ENCODE measurements around the gene RUFY1.
A peak's percentile ranks its signal among the peaks of the same experiment; 100 is the strongest.

Gene RUFY1

DNA sequence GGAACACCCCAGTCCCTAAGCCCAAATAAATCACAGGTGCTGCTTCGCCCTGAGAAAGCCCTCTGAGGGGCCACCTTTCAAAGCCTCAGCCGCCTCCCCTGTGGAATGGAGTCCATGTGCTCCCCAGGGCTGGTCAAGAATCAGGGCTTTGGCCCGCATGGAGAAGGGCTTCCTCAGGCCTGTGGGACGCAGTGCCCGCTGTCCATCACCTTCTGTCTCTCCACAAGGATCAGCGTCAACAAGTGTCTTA is 56.5 kb downstream of the RUFY1 start:
- no peaks in the 10 kb centered on the region for H3K9me3 ChIP-seq
- no peak overlapping the region for H3K4me3 ChIP-seq (ENCODE audit: low read depth, low read length)
- no peak for DNase-seq
- H3K36me3 ChIP-seq: peaks cover 67% of the 10 kb centered on the region
- TF ChIP-seq, protein P1, sequence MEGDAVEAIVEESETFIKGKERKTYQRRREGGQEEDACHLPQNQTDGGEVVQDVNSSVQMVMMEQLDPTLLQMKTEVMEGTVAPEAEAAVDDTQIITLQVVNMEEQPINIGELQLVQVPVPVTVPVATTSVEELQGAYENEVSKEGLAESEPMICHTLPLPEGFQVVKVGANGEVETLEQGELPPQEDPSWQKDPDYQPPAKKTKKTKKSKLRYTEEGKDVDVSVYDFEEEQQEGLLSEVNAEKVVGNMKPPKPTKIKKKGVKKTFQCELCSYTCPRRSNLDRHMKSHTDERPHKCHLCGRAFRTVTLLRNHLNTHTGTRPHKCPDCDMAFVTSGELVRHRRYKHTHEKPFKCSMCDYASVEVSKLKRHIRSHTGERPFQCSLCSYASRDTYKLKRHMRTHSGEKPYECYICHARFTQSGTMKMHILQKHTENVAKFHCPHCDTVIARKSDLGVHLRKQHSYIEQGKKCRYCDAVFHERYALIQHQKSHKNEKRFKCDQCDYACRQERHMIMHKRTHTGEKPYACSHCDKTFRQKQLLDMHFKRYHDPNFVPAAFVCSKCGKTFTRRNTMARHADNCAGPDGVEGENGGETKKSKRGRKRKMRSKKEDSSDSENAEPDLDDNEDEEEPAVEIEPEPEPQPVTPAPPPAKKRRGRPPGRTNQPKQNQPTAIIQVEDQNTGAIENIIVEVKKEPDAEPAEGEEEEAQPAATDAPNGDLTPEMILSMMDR (IDR thresholded peaks at IDR 0.05; ENCODE audit: low read depth, low read length): no peak
- no peaks in the 10 kb centered on the region for H3K4me1 ChIP-seq
- no peaks in the 10 kb centered on the region; the same call in 1 of the 2 replicates for H3K27me3 ChIP-seq

DNA sequence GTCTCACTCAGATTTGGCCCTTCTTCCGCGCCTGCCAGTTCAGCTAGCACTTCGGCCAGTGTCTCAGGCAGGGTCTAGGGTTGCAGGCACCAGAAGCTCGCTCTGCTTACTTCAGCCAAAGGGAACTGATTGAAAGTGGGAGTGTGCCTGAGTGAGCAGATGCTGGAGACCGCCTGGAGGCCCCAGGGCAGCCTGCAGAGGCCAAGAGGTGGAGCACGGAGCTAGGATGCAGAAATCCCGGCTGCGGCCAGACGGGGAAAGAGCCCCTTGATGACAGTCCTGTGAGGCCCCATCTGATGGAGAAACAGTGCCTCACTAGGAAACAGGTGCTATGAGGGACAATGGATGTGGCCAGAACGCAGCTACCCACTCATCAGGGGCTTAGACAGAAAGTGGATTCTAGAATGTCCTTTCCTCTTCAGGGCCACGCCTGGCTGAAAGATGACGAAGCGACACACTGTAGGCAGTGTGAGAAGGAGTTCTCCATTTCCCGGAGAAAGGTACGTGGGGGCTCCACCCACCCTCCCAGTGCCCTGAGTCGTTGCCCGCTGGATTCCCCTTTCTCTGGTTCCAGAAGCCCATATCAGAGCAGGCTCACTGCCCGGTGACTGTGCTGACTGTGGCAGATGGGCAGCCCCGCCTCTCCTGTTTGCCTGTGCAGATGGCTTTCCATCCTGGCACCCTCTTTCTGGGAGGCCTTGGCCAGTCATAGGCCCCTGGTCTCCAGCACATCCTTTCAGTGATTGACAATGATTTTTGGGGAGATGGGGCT is 57.0 kb downstream of the RUFY1 start:
- Histone ChIP-seq H3K36me3 (peaks cover 66% of the 10 kb centered on the region), H3K4me1 (no peaks in the 10 kb centered on the region), H3K9me3 (no peaks in the 10 kb centered on the region), H3K4me3 (ENCODE audit: low read depth, low read length) (no peak overlapping the region), H3K27me3 (no peaks in the 10 kb centered on the region; the same call in 1 of the 2 replicates)
- peak; percentile 43 for DNase-seq
- TF ChIP-seq, protein P1 (IDR thresholded peaks at IDR 0.05; ENCODE audit: low read depth, low read length): no peak

DNA sequence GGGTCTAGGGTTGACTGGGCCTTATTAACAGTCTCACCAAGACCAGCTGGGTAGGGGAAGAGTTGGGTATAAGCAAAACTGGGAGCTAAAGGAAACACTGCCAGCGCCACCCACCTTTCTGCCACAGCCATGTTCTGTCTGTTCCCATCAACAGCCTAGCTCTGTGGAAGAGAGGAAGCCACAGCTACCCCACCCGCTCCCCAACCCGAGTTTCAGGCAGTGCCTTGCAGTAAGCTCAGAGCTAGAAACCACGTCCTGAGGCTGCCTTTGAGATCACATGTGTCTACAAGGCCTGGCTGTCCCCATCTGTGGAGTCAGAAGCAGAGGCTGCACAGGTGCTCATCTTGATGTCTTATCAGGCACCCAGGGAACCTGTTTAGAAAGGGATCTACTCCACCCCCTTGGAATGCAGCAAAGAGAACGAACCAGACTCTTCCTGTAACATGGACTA is 57.8 kb downstream of the RUFY1 start:
- DNase-seq: no peak
- Histone ChIP-seq H3K4me1 (no peaks in the 10 kb centered on the region), H3K4me3 (ENCODE audit: low read depth, low read length) (no peak overlapping the region), H3K36me3 (peaks cover 68% of the 10 kb centered on the region), H3K27me3 (no peaks in the 10 kb centered on the region; the same call in 1 of the 2 replicates), H3K9me3 (no peaks in the 10 kb centered on the region)
- TF ChIP-seq, protein P1 (IDR thresholded peaks at IDR 0.05; ENCODE audit: low read depth, low read length): no peak

DNA sequence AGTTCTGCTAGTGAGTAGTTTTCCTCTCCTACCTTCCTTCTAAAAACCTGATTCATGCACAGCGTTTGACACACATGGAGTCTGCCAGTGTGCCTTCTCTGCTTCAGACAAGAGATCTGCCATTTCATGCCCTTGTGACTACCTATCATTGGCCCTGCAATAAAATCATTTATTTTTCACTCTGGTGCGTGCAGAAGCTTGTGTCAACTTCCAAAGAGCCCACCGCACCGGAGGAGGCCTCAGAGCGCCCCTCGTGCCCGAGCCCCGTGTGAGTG is 59.4 kb downstream of the RUFY1 start:
- TF ChIP-seq, protein P1 (IDR thresholded peaks at IDR 0.05; ENCODE audit: low read depth, low read length): no peak
- Histone ChIP-seq H3K4me3 (ENCODE audit: low read depth, low read length) (no peak overlapping the region), H3K9me3 (no peaks in the 10 kb centered on the region), H3K4me1 (no peaks in the 10 kb centered on the region), H3K36me3 (peaks cover 80% of the 10 kb centered on the region), H3K27me3 (no peaks in the 10 kb centered on the region; the same call in 1 of the 2 replicates)
- DNase-seq: no peak

DNA sequence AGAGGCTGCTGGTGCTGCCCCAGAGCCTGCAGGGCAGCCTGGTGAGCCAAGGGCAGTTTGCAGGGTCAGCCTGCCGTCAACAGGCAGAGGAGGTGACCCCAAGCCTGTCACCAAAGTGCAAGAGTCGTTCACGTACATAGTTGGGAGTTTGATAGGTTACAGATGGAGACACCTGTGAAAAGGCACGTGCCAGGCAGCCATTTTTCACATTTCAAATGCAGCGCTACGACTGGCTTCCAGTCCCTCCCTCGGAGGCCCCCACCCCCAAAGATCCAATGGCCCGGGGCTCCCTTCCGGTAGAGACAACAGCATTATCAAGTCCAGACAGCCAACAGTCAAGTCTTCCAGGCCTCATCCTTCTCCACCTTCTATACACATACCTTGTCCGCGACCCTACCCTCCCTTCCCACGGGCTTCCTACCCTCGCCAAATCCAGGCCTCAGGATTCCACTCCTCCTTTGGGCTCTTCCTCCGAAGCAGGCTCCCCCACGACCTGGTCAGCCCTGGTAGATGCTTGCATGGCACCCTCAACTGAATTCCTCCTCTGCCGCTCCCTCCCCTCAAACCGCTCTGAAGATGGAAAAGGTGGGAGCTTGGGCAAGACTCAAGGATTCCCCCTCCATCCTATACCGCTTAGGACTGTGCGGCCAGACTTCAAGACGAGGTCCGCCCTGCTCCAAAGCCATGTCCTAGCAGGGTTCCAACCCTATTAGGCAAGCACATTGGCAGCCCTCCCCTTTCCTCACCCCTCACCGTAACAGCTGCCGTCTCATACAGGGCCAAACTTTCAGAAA is 60.0 kb downstream of the RUFY1 start:
- TF ChIP-seq, protein P1 (IDR thresholded peaks at IDR 0.05; ENCODE audit: low read depth, low read length): no peak
- DNase-seq: no peak
- peaks cover 85% of the 10 kb centered on the region for H3K36me3 ChIP-seq

DNA sequence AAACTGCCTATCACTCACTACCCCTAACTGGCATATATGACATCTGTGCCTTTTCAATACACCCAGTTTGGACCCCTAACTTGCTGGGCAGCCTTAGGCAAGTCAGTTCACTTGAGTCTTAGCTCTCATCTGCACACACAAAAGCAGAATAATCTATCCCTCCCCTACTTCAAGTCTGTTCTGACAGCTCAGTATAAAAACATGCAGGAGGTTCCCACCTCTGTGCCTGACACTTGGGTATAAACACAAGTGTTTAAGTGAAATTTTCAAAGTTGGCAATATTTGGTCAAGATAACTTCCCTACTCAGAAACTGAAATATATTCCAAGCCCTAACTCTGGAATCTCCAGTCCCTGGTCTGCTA is 60.5 kb downstream of the RUFY1 start:
- Histone ChIP-seq H3K4me1 (no peaks in the 10 kb centered on the region), H3K27me3 (no peaks in the 10 kb centered on the region; the same call in 1 of the 2 replicates), H3K36me3 (peaks cover 85% of the 10 kb centered on the region), H3K4me3 (ENCODE audit: low read depth, low read length) (no peak overlapping the region), H3K9me3 (no peaks in the 10 kb centered on the region)
- DNase-seq: no peak
- TF ChIP-seq, protein P1 (IDR thresholded peaks at IDR 0.05; ENCODE audit: low read depth, low read length): no peak

More for the DNA sequence above, 60.0 kb downstream of the RUFY1 start:
- Histone ChIP-seq H3K9me3 (no peaks in the 10 kb centered on the region), H3K27me3 (no peaks in the 10 kb centered on the region; the same call in 1 of the 2 replicates), H3K4me3 (ENCODE audit: low read depth, low read length) (no peak overlapping the region), H3K4me1 (no peaks in the 10 kb centered on the region)
